HCT116 (cell line): Measurements from ENCODE around the gene PSRC1. TPM values are rescaled to one million over a fixed set of nuclear protein-coding genes. Genes with fewer than 3 reads are reported as not detected.

ENCODE experiments used
- ATAC-seq: fragments of 200-7000 bp; cut with Tn5 transposase; 2 replicates; pipeline ENCODE4 v1.9.1; 2020; ENCODE audit warnings: mild to moderate bottlenecking, moderate library complexity
- BruUV-seq: library from RNA; stranded (reverse); fragments of 400-500 nt; replicated peaks from 2 replicates; lab custom pipeline; 2021; lab: Mats Ljungman, UMichigan
- CTCF ChIA-PET: fragments of 300-600 bp; sonication (Branson Sonifier 250); formaldehyde crosslinking; loops from one replicate; lab custom pipeline; 2021; ENCODE audit warnings: antibody characterized with exemption; lab: Charles Lee
- POLR2A ChIA-PET: fragments of 300-600, 350-600 bp; sonication (Branson Sonifier 250); formaldehyde crosslinking; loops from one replicate; lab custom pipeline; 2021; ENCODE audit warnings: antibody characterized with exemption; lab: Charles Lee
- RAD21 ChIA-PET, 2 experiments: fragments of 300-600 bp; sonication (Branson Sonifier 250); formaldehyde crosslinking; loops; one replicate each; lab custom pipeline; 2023; ENCODE audit warnings: low total read pairs in 2 of 2; ENCODE audit not compliant: uncharacterized antibody in 2 of 2, unreplicated experiment in 2 of 2, low non-redundant PET in 1 of 2; lab: Charles Lee
- DNase-seq: peaks from one replicate; pipeline ENCODE4 v3.0.0-alpha.2; 2010; ENCODE audit warnings: low read depth, low spot score
- H2AFZ ChIP-seq: fragments of 200-600 bp; shearing (Covaris generic), sonication (generic); 2 replicates; pipeline ENCODE4 v1.6.1; 2017; ENCODE audit warnings: low read depth, mixed run types, mixed read lengths, antibody characterized with exemption, low read length; ENCODE audit not compliant: poor library complexity, severe bottlenecking
- H3K27ac ChIP-seq: 2 replicates; pipeline ENCODE4 v1.5.1; 2012; ENCODE audit warnings: low read depth, low read length
- H3K27me3 ChIP-seq: fragments of 200-600 bp; sonication (generic); 2 replicates; pipeline ENCODE4 v1.6.1; 2016; ENCODE audit warnings: mixed run types, low read length, mixed read lengths; ENCODE audit not compliant: insufficient read depth
- H3K36me3 ChIP-seq, 2 experiments: fragments of 200-500 bp in 1 of 2; fragments of 200-600 bp in 1 of 2; sonication (Bioruptor generic) in 1 of 2; sonication (generic) in 1 of 2; 2 replicates each; pipeline versions ENCODE4 v1.5.1 to v1.6.1; 2014 to 2016; ENCODE audit warnings: low read length in 2 of 2, inconsistent platforms in 1 of 2, mixed read lengths in 1 of 2, mixed run types in 1 of 2; ENCODE audit not compliant: insufficient read depth in 2 of 2, control insufficient read depth in 1 of 2
- H3K4me1 ChIP-seq, 2 experiments: fragments of 200-600 bp in 1 of 2; sonication (generic) in 1 of 2; 2 replicates each; pipeline versions ENCODE4 v1.5.1 to v1.6.1; 2012 to 2017; ENCODE audit warnings: low read length in 2 of 2, inconsistent platforms in 1 of 2, mild to moderate bottlenecking in 1 of 2, mixed read lengths in 1 of 2, mixed run types in 1 of 2, moderate library complexity in 1 of 2; ENCODE audit not compliant: insufficient read depth in 2 of 2, control insufficient read depth in 1 of 2
- H3K4me2 ChIP-seq: fragments of 200-600 bp; sonication (generic); 2 replicates; pipeline ENCODE4 v1.6.1; 2017; ENCODE audit warnings: mixed run types, low read length, mixed read lengths
- H3K4me3 ChIP-seq, 2 experiments: fragments of 200-600 bp in 1 of 2; sonication (generic) in 1 of 2; replicated peaks in 1 of 2; 2 replicates each; pipeline ENCODE4 v1.5.1; 2011 to 2016; ENCODE audit warnings: low read length in 2 of 2, control low read depth in 1 of 2, low read depth in 1 of 2, mild to moderate bottlenecking in 1 of 2, mixed read lengths in 1 of 2, mixed run types in 1 of 2
- H3K79me2 ChIP-seq: fragments of 200-600 bp; sonication (generic); 2 replicates; pipeline ENCODE4 v1.6.1; 2017; ENCODE audit warnings: mild to moderate bottlenecking, mixed run types, low read length, moderate library complexity, mixed read lengths; ENCODE audit not compliant: insufficient read depth
- H3K9ac ChIP-seq: fragments of 200-600 bp; sonication (generic); 2 replicates; pipeline ENCODE4 v1.6.1; 2016; ENCODE audit warnings: low read length, mixed read lengths
- H3K9me2 ChIP-seq: fragments of 200-600 bp; sonication (generic), shearing (Covaris generic); 2 replicates; pipeline ENCODE4 v1.6.1; 2017; ENCODE audit warnings: mixed run types, mild to moderate bottlenecking, moderate library complexity; ENCODE audit not compliant: insufficient read depth
- H3K9me3 ChIP-seq, 2 experiments: fragments of 200-500 bp in 1 of 2; fragments of 200-600 bp in 1 of 2; sonication (Bioruptor generic) in 1 of 2; sonication (generic) in 1 of 2; 2 replicates each; pipeline ENCODE4 v1.6.1; 2014 to 2017; ENCODE audit warnings: low read length in 2 of 2, mixed read lengths in 2 of 2, inconsistent platforms in 1 of 2, low read depth in 1 of 2, mild to moderate bottlenecking in 1 of 2, mixed run types in 1 of 2, moderate library complexity in 1 of 2; ENCODE audit not compliant: control insufficient read depth in 1 of 2, insufficient read depth in 1 of 2
- H4K20me1 ChIP-seq: fragments of 200-600 bp; sonication (generic), shearing (Covaris generic); 2 replicates; pipeline ENCODE4 v1.6.1; 2017; ENCODE audit warnings: mixed run types, mild to moderate bottlenecking, moderate library complexity; ENCODE audit not compliant: insufficient read depth
- CEBPB ChIP-seq: IDR thresholded peaks from 2 replicates; pipeline ENCODE4 v1.6.1; 2012; ENCODE audit warnings: low read depth
- EZH2phosphoT487 ChIP-seq: fragments of 200-600 bp; IDR thresholded peaks from 2 replicates; pipeline ENCODE4 v1.6.1; 2018; ENCODE audit warnings: antibody characterized with exemption, borderline replicate concordance
- ZNF274 ChIP-seq: fragments of 200-500 bp; sonication (Bioruptor generic); IDR thresholded peaks from 2 replicates; pipeline ENCODE4 v1.6.1; 2014; ENCODE audit warnings: mild to moderate bottlenecking, low read depth, low read length, inconsistent platforms
- intact Hi-C: fragments of 100-400 bp; cut with micrococcal nuclease; formaldehyde crosslinking; loops from 2 replicates; pipeline ENCODE4 v1.10.0; 2022
- total RNA-seq: library from RNA; stranded (reverse); gene quantifications from one replicate; pipeline ENCODE4 v1.2.1, GENCODE V29; 2021; ENCODE audit not compliant: unreplicated experiment
- TF ChIP-seq, protein P1 (sequence below): IDR thresholded peaks from 2 replicates; pipeline ENCODE4 v1.6.1; 2012
- TF ChIP-seq, protein P2 (sequence below), 3 experiments: fragments of 200-600 bp in 1 of 3; sonication (generic) in 1 of 3; IDR thresholded peaks in 2 of 3; conservative IDR thresholded peaks in 1 of 3; 2 replicates each; pipeline ENCODE4 v1.5.1; 2012 to 2017; ENCODE audit warnings: low read depth in 2 of 3, low read length in 2 of 3, antibody characterized with exemption in 1 of 3, borderline replicate concordance in 1 of 3, control low read depth in 1 of 3, mild to moderate bottlenecking in 1 of 3, mixed read lengths in 1 of 3, mixed run types in 1 of 3, moderate library complexity in 1 of 3; ENCODE audit not compliant: insufficient read depth in 1 of 3
- TF ChIP-seq, protein P3 (sequence below): IDR thresholded peaks from 2 replicates; pipeline ENCODE4 v1.6.1; 2011; ENCODE audit warnings: mild to moderate bottlenecking, low read length, moderate library complexity; ENCODE audit not compliant: insufficient replicate concordance; ENCODE audit errors: extremely low read depth

Gene PSRC1
- total RNA-seq, 1 experiment from 2014 or later = 44.8 TPM

DNA sequence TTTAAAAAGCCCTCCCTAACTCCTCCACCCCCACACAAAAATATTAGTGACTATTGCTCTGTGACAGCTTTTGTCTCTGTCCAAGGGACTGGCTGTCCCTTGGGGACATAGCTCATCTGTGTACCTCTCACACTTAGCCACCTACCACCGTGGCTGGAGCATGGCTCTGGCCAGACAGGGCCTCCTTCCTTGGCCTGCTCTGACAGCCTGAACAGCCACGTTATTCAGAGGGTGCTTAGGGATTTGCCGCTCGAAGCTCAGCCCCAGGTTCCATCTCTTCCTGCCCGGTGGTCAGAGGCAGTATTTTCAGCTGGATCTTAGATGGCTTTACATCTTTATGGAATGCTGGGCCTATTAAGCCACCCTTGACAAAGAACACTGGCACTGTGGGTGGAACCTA is 39.7 kb downstream of the PSRC1 start:
- Histone ChIP-seq H2AFZ (no peak overlapping the region), H3K9ac (no peak overlapping the region), H3K4me2 (no peak overlapping the region), H3K27me3 (no peaks in the 10 kb centered on the region), H3K36me3 (peaks cover 0 to 3% of the 10 kb centered on the region in 2 experiments; a peak in 1 of 4 replicates), H3K9me3 (no peaks in the 10 kb centered on the region), H4K20me1 (no peaks in the 10 kb centered on the region), H3K9me2 (no peaks in the 10 kb centered on the region), H3K4me3 (no peak overlapping the region), H3K79me2 (no peaks in the 10 kb centered on the region), H3K4me1 (peaks cover 6 to 18% of the 10 kb centered on the region in 2 experiments; a peak in 2 of 4 replicates), H3K27ac (no peak overlapping the region)
- ChIA-PET CTCF (interaction anchor here (0.8 to 1.2 kb wide), 2 partner anchors 18 to 21 kb away, joined by 3 read pairs; no protein-coding TSS in a partner anchor), POLR2A (no interaction called here), RAD21 (no interaction called here)
- no peak for TF ChIP-seq ZNF274
- TF ChIP-seq, protein P1, sequence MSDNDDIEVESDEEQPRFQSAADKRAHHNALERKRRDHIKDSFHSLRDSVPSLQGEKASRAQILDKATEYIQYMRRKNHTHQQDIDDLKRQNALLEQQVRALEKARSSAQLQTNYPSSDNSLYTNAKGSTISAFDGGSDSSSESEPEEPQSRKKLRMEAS = no peak
- DNase-seq (no peak), ATAC-seq (no peak)
- BruUV-seq = no TSS peak
- intact Hi-C loops = no loop called here

DNA sequence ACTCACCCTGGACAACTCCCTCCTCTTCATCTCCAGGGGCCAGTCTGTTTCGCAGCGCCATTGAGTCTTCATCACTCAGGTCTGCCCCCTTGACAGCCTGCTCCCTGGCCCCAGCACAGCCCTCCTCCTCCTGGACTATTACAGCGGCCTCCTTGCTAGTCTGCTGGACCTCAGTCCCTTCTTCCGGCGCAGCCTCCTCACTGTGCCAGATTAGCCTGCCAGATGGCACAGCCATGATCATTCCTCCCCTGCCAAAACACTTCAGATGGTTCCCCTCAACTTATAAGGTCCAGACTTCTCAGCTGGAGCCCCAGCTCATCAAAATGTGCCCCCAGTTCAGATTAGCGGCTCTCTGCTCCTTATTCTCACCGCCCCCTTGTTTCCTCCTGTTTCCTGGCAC is 40.6 kb downstream of the PSRC1 start:
- TF ChIP-seq, protein P2, sequence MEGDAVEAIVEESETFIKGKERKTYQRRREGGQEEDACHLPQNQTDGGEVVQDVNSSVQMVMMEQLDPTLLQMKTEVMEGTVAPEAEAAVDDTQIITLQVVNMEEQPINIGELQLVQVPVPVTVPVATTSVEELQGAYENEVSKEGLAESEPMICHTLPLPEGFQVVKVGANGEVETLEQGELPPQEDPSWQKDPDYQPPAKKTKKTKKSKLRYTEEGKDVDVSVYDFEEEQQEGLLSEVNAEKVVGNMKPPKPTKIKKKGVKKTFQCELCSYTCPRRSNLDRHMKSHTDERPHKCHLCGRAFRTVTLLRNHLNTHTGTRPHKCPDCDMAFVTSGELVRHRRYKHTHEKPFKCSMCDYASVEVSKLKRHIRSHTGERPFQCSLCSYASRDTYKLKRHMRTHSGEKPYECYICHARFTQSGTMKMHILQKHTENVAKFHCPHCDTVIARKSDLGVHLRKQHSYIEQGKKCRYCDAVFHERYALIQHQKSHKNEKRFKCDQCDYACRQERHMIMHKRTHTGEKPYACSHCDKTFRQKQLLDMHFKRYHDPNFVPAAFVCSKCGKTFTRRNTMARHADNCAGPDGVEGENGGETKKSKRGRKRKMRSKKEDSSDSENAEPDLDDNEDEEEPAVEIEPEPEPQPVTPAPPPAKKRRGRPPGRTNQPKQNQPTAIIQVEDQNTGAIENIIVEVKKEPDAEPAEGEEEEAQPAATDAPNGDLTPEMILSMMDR (IDR thresholded peaks at IDR 0.05 in 2 of 3, conservative IDR thresholded peaks at IDR 0.05 in 1 of 3; ENCODE audit: borderline replicate concordance in 1 of 3, insufficient read depth in 1 of 3, low read depth in 2 of 3, low read length in 2 of 3) = no peak
- TF ChIP-seq, protein P3, sequence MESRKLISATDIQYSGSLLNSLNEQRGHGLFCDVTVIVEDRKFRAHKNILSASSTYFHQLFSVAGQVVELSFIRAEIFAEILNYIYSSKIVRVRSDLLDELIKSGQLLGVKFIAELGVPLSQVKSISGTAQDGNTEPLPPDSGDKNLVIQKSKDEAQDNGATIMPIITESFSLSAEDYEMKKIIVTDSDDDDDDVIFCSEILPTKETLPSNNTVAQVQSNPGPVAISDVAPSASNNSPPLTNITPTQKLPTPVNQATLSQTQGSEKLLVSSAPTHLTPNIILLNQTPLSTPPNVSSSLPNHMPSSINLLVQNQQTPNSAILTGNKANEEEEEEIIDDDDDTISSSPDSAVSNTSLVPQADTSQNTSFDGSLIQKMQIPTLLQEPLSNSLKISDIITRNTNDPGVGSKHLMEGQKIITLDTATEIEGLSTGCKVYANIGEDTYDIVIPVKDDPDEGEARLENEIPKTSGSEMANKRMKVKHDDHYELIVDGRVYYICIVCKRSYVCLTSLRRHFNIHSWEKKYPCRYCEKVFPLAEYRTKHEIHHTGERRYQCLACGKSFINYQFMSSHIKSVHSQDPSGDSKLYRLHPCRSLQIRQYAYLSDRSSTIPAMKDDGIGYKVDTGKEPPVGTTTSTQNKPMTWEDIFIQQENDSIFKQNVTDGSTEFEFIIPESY = no peak
- TF ChIP-seq CEBPB (no peak), EZH2phosphoT487 (no peak), ZNF274 (no peak)
- TF ChIP-seq, protein P1 = no peak
- Histone ChIP-seq H4K20me1 (no peaks in the 10 kb centered on the region), H3K9ac (no peak overlapping the region), H3K27me3 (no peaks in the 10 kb centered on the region), H3K4me3 (no peak overlapping the region), H3K36me3 (peaks cover 7 to 9% of the 10 kb centered on the region in 2 experiments; a peak in 2 of 4 replicates), H3K9me3 (no peaks in the 10 kb centered on the region), H3K9me2 (no peaks in the 10 kb centered on the region), H3K79me2 (no peaks in the 10 kb centered on the region), H3K27ac (no peak overlapping the region), H2AFZ (no peak overlapping the region), H3K4me1 (peaks cover 6 to 18% of the 10 kb centered on the region in 2 experiments; a peak in 2 of 4 replicates), H3K4me2 (no peak overlapping the region)
- ChIA-PET POLR2A (no interaction called here), RAD21 (no interaction called here), CTCF (interaction anchor here (1.2 kb wide), 1 partner anchor 21 kb away, joined by 3 read pairs; no protein-coding TSS in a partner anchor)
- no TSS peak for BruUV-seq
- DNase-seq (no peak), ATAC-seq (no peak)
- intact Hi-C loops = no loop called here
